ENCODE data around the gene FAM13A. TPM values are rescaled to one million over a fixed set of nuclear protein-coding genes. Genes with fewer than 3 reads are reported as not detected.

Gene FAM13A
- total and polyA plus RNA-seq, 2 donors (not counting 1 experiment from before 2014, with no cell fraction given), result 0.51 to 2.1 TPM

- no peak overlapping the region for H3K27ac Mint-ChIP-seq
- H3K27me3 Mint-ChIP-seq, result peaks cover 16% of the 10 kb centered on the region
- no peaks in the 10 kb centered on the region for H3K4me1 Mint-ChIP-seq
- ATAC-seq (ENCODE audit: low read depth), result no peak
- H3K4me3 Mint-ChIP-seq, result no peak overlapping the region
- Histone ChIP-seq H3K9me3 (ENCODE audit: control extremely low read depth in 1 of 3, control insufficient read depth in 2 of 3, insufficient read depth in 1 of 3, low read length in 2 of 3) (no peaks in the 10 kb centered on the region), H3K4me1 (ENCODE audit: control insufficient read depth in 2 of 2, insufficient read depth in 2 of 2, low read length in 2 of 2) (no peaks in the 10 kb centered on the region), H3K36me3 (replicated peaks in 1 of 2; ENCODE audit: control extremely low read depth in 1 of 2, control insufficient read depth in 1 of 2, extremely low read depth in 1 of 2, insufficient read depth in 2 of 2, low read length in 1 of 2) (no peaks in the 10 kb centered on the region), H3K27ac (ENCODE audit: low read length in 2 of 2) (no peak overlapping the region), H3K4me3 (ENCODE audit: control extremely low read depth in 1 of 5, extremely low read depth in 1 of 5, insufficient read depth in 1 of 5, low read depth in 2 of 5, low read length in 4 of 5) (no peak overlapping the region), H3K79me2 (ENCODE audit: control insufficient read depth, insufficient read depth, low read length) (no peaks in the 10 kb centered on the region), H3K4me2 (replicated peaks; ENCODE audit: low read depth, low read length, poor library complexity, severe bottlenecking) (no peak overlapping the region), H2AFZ (ENCODE audit: insufficient read depth, low read depth, low read length, poor library complexity, severe bottlenecking) (no peak overlapping the region), H3K27me3 (replicated peaks in 1 of 4; ENCODE audit: control extremely low read depth in 1 of 4, control insufficient read depth in 3 of 4, insufficient read depth in 4 of 4, low read length in 3 of 4) (no peaks in the 10 kb centered on the region), H3K9ac (ENCODE audit: low read length) (no peak overlapping the region), H4K20me1 (ENCODE audit: control insufficient read depth, insufficient read depth, low read length, poor library complexity, severe bottlenecking) (no peaks in the 10 kb centered on the region)
- WGBS (ENCODE audit: insufficient coverage), result 50% methylated on average over 1 of the region's 2 CpGs
- intact Hi-C loops (cut with micrococcal nuclease), result no loop called here
- no peak for TF ChIP-seq EZH2 (IDR thresholded peaks at IDR 0.05; ENCODE audit: borderline replicate concordance, insufficient read depth, low read depth, low read length, poor library complexity, severe bottlenecking)
- TF ChIP-seq, protein P1, sequence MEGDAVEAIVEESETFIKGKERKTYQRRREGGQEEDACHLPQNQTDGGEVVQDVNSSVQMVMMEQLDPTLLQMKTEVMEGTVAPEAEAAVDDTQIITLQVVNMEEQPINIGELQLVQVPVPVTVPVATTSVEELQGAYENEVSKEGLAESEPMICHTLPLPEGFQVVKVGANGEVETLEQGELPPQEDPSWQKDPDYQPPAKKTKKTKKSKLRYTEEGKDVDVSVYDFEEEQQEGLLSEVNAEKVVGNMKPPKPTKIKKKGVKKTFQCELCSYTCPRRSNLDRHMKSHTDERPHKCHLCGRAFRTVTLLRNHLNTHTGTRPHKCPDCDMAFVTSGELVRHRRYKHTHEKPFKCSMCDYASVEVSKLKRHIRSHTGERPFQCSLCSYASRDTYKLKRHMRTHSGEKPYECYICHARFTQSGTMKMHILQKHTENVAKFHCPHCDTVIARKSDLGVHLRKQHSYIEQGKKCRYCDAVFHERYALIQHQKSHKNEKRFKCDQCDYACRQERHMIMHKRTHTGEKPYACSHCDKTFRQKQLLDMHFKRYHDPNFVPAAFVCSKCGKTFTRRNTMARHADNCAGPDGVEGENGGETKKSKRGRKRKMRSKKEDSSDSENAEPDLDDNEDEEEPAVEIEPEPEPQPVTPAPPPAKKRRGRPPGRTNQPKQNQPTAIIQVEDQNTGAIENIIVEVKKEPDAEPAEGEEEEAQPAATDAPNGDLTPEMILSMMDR (IDR thresholded peaks at IDR 0.05), result no peak
- CTCF ChIA-PET, result no interaction called here
- no peak for DNase-seq
- POLR2A ChIA-PET, result no interaction called here
- H3K9me3 Mint-ChIP-seq (ENCODE audit: insufficient read depth), result no peaks in the 10 kb centered on the region
These were observed 291.3 kb downstream of the FAM13A start for GRCh38 chr4:88765729-88766128.

GRCh38 chr4:88763075-88763474 lies 293.9 kb downstream of the FAM13A start:
- H3K9me3 Mint-ChIP-seq (ENCODE audit: insufficient read depth), result no peaks in the 10 kb centered on the region
- ATAC-seq (ENCODE audit: low read depth), result no peak
- no peaks in the 10 kb centered on the region for H3K4me1 Mint-ChIP-seq
- no peak overlapping the region for H3K4me3 ChIP-seq (ENCODE audit: control extremely low read depth in 1 of 5, extremely low read depth in 1 of 5, insufficient read depth in 1 of 5, low read depth in 2 of 5, low read length in 4 of 5)
- no peaks in the 10 kb centered on the region for H3K27me3 ChIP-seq (replicated peaks in 1 of 4; ENCODE audit: control extremely low read depth in 1 of 4, control insufficient read depth in 3 of 4, insufficient read depth in 4 of 4, low read length in 3 of 4)
- no peaks in the 10 kb centered on the region for H3K9me3 ChIP-seq (ENCODE audit: control extremely low read depth in 1 of 3, control insufficient read depth in 2 of 3, insufficient read depth in 1 of 3, low read length in 2 of 3)
- no peak for TF ChIP-seq EZH2 (IDR thresholded peaks at IDR 0.05; ENCODE audit: borderline replicate concordance, insufficient read depth, low read depth, low read length, poor library complexity, severe bottlenecking)
- TF ChIP-seq, protein P1 (IDR thresholded peaks at IDR 0.05), result no peak
- no peak for DNase-seq
- H3K27me3 Mint-ChIP-seq, result peaks cover 17% of the 10 kb centered on the region
- ChIA-PET POLR2A (no interaction called here), CTCF (no interaction called here)
- no peaks in the 10 kb centered on the region for H3K4me1 ChIP-seq (ENCODE audit: control insufficient read depth in 2 of 2, insufficient read depth in 2 of 2, low read length in 2 of 2)
- H3K4me2 ChIP-seq (replicated peaks; ENCODE audit: low read depth, low read length, poor library complexity, severe bottlenecking), result no peak overlapping the region
- no peak overlapping the region for H2AFZ ChIP-seq (ENCODE audit: insufficient read depth, low read depth, low read length, poor library complexity, severe bottlenecking)
- no peak overlapping the region for H3K9ac ChIP-seq (ENCODE audit: low read length)
- H3K4me3 Mint-ChIP-seq, result no peak overlapping the region
- intact Hi-C loops (cut with micrococcal nuclease), result no loop called here
- no peak overlapping the region for H3K27ac ChIP-seq (ENCODE audit: low read length in 2 of 2)
- H4K20me1 ChIP-seq (ENCODE audit: control insufficient read depth, insufficient read depth, low read length, poor library complexity, severe bottlenecking), result no peaks in the 10 kb centered on the region
- H3K27ac Mint-ChIP-seq, result no peak overlapping the region
- 95% methylated on average over 2 of the region's 6 CpGs for WGBS (ENCODE audit: insufficient coverage)
- no peaks in the 10 kb centered on the region for H3K36me3 ChIP-seq (replicated peaks in 1 of 2; ENCODE audit: control extremely low read depth in 1 of 2, control insufficient read depth in 1 of 2, extremely low read depth in 1 of 2, insufficient read depth in 2 of 2, low read length in 1 of 2)
- no peaks in the 10 kb centered on the region for H3K79me2 ChIP-seq (ENCODE audit: control insufficient read depth, insufficient read depth, low read length)
